PC-9 (cell line): ENCODE data around the gene LCE3C.
A peak's percentile ranks its signal among the peaks of the same experiment; 100 is the strongest.

Experiments
- CTCF ChIP-seq: fragments of 200-600 bp; sonication (generic); conservative IDR thresholded peaks from 2 replicates; pipeline ENCODE4 v1.6.1; 2017; ENCODE audit warnings: mixed run types, antibody characterized with exemption, mild to moderate bottlenecking, moderate library complexity
- EZH2 ChIP-seq: fragments of 200-600 bp; sonication (generic); IDR thresholded peaks from 2 replicates; pipeline ENCODE4 v1.8.0; 2017; ENCODE audit warnings: antibody characterized with exemption, low read depth

- TF ChIP-seq CTCF (peak; percentile 59), EZH2 (no peak)
Observed at GRCh38 chr1:152585586-152585985, 14.4 kb upstream of the LCE3C start.
